Right forelimb (tissue), 1 donor: ENCODE measurements around the gene KLB.
"Not testable (repeated sequence)": the region's sequence is repeated elsewhere in the genome, so short reads cannot be mapped to it uniquely, and the experiment has no call there.

ENCODE experiments used
- DNase-seq: peaks from one replicate; pipeline ENCODE4 v3.0.0-alpha.2; 2018

The KLB gene

GRCh38 chr4:39406763-39407583 lies at the start of gene KLB:
Gene KLB (plus strand): TSS chr4:39406930. CDS start chr4:39406950, 20 bp downstream.
- DNase-seq = no peak

- no peak for DNase-seq
These were observed 49.7 kb upstream of the KLB start for GRCh38 chr4:39357002-39357401.

GRCh38 chr4:39360611-39361010 lies 46.1 kb upstream of the KLB start:
- not testable (repeated sequence) for DNase-seq

DNA sequence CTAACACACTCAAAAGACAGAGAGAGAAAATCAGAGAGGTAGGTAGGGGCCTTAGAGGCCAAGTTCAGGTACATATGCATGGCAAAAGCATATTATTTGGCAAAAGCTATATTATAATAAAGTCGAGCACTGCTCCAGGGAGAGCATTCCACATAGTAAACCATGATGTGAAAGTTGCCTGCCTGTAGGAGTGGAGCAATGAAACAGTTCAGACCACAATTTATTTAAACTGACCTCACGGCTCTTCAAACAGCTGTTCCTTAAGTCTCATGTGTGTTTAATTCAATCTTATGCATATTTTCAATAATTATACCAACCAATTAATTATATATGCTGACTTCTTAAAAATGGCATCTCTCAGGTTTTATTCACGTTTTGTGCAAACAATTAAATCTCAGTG lies 43.9 kb upstream of the KLB start:
- no peak for DNase-seq

DNA sequence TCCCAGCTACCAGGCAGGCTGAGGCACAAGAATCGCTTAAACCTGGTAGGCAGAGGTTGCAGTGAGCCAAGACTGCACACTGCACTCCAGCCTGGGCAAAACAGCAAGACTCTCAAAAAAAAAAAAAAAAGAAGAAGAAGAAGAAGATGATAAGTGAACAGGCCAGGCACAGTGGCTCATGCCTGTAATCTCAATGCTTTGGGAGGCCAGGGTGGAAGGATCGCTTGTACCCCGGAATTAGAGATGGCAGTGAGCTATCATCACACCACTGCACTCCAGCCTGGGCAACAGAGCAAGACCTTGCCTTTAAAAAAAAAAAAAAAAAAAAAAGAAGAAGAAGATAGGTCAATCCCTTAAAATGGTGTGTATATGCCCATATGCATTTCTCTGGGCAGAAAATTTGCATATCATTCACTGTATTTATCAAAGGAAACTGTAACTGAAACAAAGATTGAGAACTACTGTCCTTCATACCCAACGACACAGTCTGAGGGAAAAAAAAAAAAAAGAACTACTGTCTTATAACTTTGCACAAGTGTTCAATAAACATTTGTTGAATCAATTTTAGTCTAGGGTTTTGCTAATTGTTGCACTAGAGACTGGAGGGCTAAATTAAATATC lies 42.8 kb upstream of the KLB start:
- DNase-seq = no peak

- no peak for DNase-seq
These were observed 41.4 kb upstream of the KLB start for GRCh38 chr4:39365360-39365759.

- peak; percentile 94 for DNase-seq
These were observed 40.6 kb upstream of the KLB start, which contains the start of gene RFC1 for GRCh38 chr4:39365830-39366771. Gene RFC1 (minus strand): TSS chr4:39366362. CDS start chr4:39366241, 121 bp downstream.

GRCh38 chr4:39367166-39367565 lies 39.6 kb upstream of the KLB start:
- no peak for DNase-seq

DNA sequence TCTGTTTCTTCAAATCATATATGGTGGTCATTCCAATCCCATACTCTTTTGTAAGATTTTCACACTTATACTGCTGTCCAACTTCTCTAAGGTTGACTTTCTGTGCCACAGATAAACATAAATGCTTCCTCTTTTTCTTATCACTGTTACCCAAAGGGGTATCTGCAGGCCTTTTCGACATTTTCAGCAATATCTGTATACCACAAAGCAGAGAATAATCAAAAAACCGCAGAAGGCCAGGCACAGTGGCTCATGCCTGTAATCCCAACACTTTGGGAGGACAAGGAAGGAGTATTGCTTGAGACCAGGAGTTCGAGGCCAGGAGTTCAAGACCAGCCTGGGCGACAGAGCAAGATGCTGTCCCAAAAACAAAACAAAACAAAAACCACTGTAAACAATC lies 37.4 kb upstream of the KLB start:
- no peak for DNase-seq

DNA sequence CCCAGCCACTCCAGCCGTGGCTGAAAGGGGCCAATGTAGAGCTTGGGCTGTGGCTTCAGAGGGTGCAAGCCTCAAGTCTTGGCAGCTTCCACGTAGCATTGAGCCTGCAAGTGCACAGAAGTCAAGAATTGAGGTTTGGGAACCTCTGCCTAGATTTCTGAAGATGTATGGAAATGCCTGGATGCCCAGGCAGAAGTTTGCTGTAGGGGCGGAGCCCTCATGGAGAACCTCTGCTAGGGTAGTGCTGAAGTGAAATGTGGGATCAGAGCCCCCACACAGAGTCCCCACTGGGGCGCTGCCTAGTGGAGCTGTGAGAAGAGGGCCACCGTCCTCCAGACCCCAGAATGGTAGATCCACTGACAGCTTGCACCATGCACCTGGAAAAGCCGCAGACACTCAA lies 35.5 kb upstream of the KLB start:
- DNase-seq = not testable (repeated sequence)

DNA sequence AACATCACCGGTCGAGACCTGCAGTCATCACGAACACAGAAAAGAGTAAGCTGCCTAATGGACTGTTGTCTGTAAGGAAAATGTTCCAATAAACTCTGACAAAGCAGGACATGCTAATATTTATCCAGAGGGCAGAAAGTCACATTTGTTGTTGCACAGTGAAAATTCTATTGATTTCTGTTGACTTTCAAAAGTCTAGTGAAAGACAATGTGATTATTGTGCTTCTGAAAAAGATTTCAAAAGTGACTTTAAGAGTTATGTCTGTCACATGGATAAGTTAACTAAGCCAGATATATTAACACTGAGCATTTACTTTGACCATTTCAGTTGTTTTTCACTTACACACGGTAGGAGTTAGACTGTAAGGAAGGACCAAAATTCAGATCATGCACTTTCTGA lies 31.3 kb upstream of the KLB start:
- no peak for DNase-seq

DNA sequence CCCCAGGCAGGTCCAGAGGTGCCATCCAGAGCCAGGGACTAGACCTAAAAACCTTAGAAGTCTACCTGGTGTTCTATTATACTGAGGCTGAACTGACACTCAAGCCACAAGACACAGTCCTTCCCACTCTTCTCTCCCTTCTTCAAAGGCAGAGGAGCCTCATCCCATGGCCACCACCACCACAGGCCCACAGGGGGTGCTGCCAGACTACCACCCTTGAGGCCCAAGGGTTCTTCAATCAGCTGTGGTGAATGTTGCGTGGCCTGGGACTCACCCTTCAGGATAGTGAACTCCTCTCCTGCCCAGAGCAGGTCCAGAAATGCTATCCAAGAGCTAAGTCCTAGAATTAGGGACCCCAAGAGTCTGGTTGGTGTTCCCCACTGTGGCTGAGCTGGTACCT lies 23.0 kb upstream of the KLB start:
- no peak for DNase-seq

GRCh38 chr4:39384563-39384962 lies 22.2 kb upstream of the KLB start:
- DNase-seq = no peak

DNA sequence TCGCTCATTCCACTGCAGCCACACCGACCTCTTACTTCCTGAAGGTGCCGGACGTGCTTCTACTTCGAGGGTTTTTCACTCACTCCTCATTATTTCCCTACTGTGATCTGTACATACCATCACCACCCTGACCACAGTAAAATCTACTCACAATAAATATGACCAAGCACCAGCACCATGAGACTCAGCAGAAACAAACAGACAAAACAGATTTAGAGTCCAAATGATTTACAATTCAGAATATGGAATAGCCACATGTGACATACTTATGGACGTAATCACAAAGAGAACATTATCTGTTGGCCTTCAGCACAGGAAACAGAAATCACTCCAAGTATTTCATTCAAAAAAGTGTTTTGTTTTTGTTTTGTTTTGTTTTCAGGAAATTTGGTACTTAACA lies 16.1 kb upstream of the KLB start:
- no peak for DNase-seq

DNA sequence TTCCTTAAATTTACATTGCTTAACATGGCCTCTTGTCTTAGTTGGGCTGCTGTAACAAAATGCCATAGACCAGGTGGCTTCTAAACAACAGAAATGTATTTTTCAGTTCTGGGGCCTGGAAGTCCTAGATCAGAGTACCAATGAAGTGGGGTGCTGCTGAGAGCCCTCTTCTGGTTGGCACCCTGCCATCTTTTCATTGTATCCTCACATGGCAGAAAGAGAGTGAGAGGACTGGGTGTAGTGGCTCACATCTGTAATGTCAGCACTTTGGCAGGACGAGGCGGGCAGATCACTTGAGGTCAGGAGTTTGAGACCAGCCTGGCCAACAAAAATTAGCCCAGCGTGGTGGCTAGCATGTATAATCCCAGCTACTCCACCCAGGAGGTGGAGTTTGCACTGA lies 12.0 kb upstream of the KLB start:
- no peak for DNase-seq

GRCh38 chr4:39401640-39402039 lies 5.1 kb upstream of the KLB start:
- DNase-seq = not testable (repeated sequence)

DNA sequence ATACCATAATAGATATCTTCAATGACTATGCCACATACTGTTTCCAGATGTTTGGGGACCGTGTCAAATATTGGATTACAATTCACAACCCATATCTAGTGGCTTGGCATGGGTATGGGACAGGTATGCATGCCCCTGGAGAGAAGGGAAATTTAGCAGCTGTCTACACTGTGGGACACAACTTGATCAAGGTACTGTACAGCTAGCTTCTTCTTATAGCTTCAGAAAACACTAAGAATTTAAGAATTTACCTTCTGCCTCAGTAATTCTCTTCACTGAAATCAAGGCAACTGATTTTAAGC lies 805 bp downstream of the KLB start:
- no peak for DNase-seq

DNA sequence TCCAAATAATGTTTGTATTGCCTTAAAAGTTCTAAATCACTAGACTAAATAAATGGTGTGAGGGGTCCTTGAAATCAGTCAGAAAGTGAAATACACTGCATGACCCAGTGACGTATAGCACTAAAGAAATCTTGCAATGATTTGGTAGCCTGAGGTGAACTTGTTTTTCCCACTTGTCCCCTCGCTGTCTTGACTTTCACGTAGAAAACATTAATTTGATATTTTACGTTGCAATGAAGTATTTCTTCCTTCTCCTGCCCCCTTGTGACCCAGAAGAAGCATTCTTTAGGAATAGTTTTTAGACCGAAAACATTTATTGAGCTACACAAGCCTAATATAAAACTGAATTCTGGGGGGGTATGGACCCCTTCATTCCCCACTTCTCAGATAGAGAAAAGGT lies 3.7 kb downstream of the KLB start:
- DNase-seq = no peak

GRCh38 chr4:39411561-39411960 lies 4.8 kb downstream of the KLB start:
- DNase-seq = not testable (repeated sequence)

DNA sequence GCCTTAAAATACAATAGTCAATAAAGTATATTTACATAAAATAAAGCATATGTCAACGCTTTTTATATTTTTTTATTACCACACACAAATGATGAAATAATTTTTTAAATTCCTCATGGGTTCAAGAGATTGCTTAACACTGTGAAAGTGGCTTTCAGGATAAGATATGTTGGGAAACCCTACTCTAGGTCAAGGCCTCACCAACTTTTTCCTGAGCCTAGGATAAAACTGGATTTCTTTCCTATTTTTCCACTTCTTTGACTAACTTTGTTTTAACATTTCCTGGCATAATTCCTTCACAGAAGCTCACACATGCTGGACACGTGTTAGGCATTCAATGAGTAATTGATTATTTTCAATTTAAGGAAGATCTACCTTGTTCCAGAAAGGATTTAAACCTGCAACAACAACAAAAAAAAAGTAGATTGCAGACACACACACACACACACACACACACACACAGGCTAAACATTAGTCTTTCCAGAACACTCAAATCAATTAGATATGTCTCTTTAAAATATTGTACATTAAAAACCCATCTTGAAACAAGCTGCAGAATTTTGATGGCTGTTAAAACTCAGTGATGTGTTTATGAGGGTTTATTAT lies 9.1 kb downstream of the KLB start:
- no peak for DNase-seq

GRCh38 chr4:39422247-39422646 lies 15.5 kb downstream of the KLB start:
- DNase-seq = no peak

DNA sequence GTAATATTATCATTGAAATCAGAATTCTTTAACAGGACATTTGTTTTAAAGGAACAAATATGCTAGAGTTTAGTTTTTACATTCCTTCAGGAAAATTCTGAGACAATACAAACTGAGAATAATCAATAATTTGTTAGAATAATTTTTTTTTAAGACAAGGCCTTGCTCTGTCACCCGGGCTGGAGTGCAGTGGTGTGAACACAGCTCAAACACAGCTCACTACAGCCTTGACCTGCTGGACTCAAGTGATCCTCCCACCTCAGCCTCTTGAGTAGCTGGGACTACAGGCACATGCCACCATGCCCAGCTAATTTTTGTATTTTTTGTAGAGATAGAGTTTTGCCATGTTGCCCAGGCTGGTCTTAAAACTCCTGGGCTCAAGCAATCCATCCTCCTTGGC lies 18.6 kb downstream of the KLB start:
- DNase-seq = not testable (repeated sequence)

GRCh38 chr4:39426728-39427127 lies 20.0 kb downstream of the KLB start:
- DNase-seq = no peak
